Esophagus squamous epithelium (tissue), 5 donors: Measurements from ENCODE around the gene KIF17. TPM values are rescaled to one million over a fixed set of nuclear protein-coding genes. Genes with fewer than 3 reads are reported as not detected.

ENCODE experiments used
- DNase-seq: peaks from one replicate; lab custom pipeline; 2025; lab: John Stamatoyannopoulos, UW
- H3K27ac ChIP-seq, 4 donors: fragments of 200-600 bp; sonication (generic); one replicate each; pipeline ENCODE4 v1.5.1; 2016 to 2019; ENCODE audit warnings: mild to moderate bottlenecking in 1 of 4
- H3K27me3 ChIP-seq, 4 donors: fragments of 200-600 bp; sonication (generic); 1 replicate in 3 of 4; 2 replicates in 1 of 4; pipeline versions ENCODE4 v1.5.1 to v1.6.0; 2017 to 2021; ENCODE audit warnings: antibody characterized with exemption in 1 of 4
- H3K36me3 ChIP-seq, 3 donors: fragments of 200-600 bp; sonication (generic); one replicate each; pipeline ENCODE4 v1.5.1; 2016 to 2019
- H3K4me1 ChIP-seq, 3 donors: fragments of 200-600 bp; sonication (generic); one replicate each; pipeline ENCODE4 v1.5.1; 2017 to 2019
- H3K4me3 ChIP-seq, 4 donors: fragments of 200-600 bp; sonication (generic); 1 replicate in 3 of 4; 2 replicates in 1 of 4; pipeline ENCODE4 v1.5.1; 2016 to 2019; ENCODE audit warnings: mild to moderate bottlenecking in 2 of 4, moderate library complexity in 1 of 4
- H3K9me3 ChIP-seq, 3 donors: fragments of 200-600 bp; sonication (generic); one replicate each; pipeline ENCODE4 v1.5.1; 2016 to 2019
- POLR2A ChIP-seq, 4 donors: fragments of 450-650 bp; IDR thresholded peaks; one replicate each; pipeline ENCODE4 v1.6.1; 2017; ENCODE audit warnings: antibody characterized with exemption in 4 of 4, mild to moderate bottlenecking in 4 of 4, moderate library complexity in 3 of 4
- WGBS, 2 donors: methylation state at CpG; one replicate each; pipeline ENCODE4 v1.1.5; 2018; 5-methylcytosine and 5-hydroxymethylcytosine counted together
- intact Hi-C: fragments of 100-400 bp; cut with DNase I; formaldehyde crosslinking; loops from one replicate; pipeline ENCODE4 v1.15.0; 2022
- total RNA-seq, 4 donors: library from RNA; depleted of rRNA; stranded (reverse); fragments of >200 nt; gene quantifications; one replicate each; pipeline ENCODE4 v1.1.0, GENCODE V29; 2016
- TF ChIP-seq, protein P1 (sequence below), 6 experiments: fragments of 450-650 bp in 4 of 6; fragments of 200-600 bp in 2 of 6; sonication (generic) in 2 of 6; IDR thresholded peaks; one replicate each; pipeline ENCODE4 v1.5.1; 2016 to 2019; ENCODE audit warnings: antibody characterized with exemption in 6 of 6, mild to moderate bottlenecking in 4 of 6, moderate library complexity in 4 of 6
- donor health status: DM: yes; HTN: yes; CAD: no.

Gene KIF17
- total RNA-seq, 4 donors from 2014 or later, result 0.57 to 1.9 (median 0.85) TPM; not detected in 1

DNA sequence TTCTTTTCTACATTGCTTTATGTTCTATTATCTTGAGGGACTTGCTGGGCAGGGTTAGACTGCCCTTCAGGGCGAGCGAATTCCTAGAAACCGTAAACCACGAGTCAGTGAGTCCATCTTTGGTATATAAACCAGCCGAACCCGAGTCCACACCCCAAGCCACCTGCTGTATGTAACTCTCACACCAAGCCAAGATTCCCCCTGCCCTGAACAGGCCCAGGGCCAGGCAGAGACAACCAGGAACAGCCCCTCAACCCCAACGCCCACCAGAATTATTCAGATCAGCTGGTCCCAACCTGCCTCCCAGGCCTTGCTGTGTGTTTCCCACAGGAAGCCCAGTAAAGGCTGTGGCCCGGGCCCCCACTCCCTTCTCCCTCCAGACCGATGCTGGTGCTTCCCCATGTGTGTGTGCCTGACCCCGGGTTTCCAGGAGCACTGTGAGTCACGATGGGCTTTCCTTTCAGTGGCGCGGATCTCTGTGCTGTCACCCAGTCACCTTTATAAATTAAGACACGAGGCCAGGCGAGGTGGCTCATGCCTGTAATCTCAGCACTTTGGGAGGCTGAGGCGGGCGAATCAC, 17.1 kb downstream of the KIF17 start:
- intact Hi-C loops, result no loop called here
- no peak for DNase-seq
- 76 to 78% methylated on average over 13 to 17 of the region's 17 CpGs for WGBS, 2 donors
- no peaks in the 10 kb centered on the region for H3K36me3 ChIP-seq
- H3K27ac ChIP-seq, result no peak overlapping the region
- H3K27me3 ChIP-seq, result no peaks in the 10 kb centered on the region
- no peaks in the 10 kb centered on the region for H3K9me3 ChIP-seq
- peaks cover 4 to 18% (median 12%) of the 10 kb centered on the region in 3 donors for H3K4me1 ChIP-seq
- no peak for TF ChIP-seq POLR2A (IDR thresholded peaks at IDR 0.05)
- TF ChIP-seq, protein P1, sequence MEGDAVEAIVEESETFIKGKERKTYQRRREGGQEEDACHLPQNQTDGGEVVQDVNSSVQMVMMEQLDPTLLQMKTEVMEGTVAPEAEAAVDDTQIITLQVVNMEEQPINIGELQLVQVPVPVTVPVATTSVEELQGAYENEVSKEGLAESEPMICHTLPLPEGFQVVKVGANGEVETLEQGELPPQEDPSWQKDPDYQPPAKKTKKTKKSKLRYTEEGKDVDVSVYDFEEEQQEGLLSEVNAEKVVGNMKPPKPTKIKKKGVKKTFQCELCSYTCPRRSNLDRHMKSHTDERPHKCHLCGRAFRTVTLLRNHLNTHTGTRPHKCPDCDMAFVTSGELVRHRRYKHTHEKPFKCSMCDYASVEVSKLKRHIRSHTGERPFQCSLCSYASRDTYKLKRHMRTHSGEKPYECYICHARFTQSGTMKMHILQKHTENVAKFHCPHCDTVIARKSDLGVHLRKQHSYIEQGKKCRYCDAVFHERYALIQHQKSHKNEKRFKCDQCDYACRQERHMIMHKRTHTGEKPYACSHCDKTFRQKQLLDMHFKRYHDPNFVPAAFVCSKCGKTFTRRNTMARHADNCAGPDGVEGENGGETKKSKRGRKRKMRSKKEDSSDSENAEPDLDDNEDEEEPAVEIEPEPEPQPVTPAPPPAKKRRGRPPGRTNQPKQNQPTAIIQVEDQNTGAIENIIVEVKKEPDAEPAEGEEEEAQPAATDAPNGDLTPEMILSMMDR (IDR thresholded peaks at IDR 0.05), result no peak
- no peak overlapping the region for H3K4me3 ChIP-seq

DNA sequence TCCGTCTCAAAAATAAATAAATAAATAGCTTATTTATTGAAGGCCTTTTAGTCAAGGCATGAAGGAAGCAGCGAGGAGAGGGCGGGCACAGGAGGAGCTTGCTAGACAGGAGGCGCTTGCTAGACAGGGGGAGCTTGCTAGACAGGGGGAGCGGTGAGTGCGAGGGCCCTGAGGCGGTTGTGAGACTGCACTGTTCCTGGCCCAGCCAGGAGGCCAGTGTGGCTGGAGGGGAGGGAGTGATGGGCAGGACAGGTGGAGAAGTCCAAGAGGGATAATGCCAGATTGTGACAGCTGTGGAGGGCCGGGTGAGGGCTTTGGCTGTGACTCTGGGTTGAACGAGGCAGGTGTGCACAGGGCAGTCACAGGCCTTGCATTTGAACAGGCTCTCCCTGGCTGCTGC, 18.2 kb downstream of the KIF17 start:
- H3K36me3 ChIP-seq, result no peaks in the 10 kb centered on the region
- DNase-seq, result no peak
- no peaks in the 10 kb centered on the region for H3K9me3 ChIP-seq
- H3K27ac ChIP-seq, result no peak overlapping the region
- peaks cover 4 to 18% (median 12%) of the 10 kb centered on the region in 3 donors for H3K4me1 ChIP-seq
- intact Hi-C loops, result loop anchor here (5.0 kb wide), 1 partner anchor 493 kb away; no protein-coding TSS in a partner anchor
- no peaks in the 10 kb centered on the region for H3K27me3 ChIP-seq
- no peak for TF ChIP-seq POLR2A (IDR thresholded peaks at IDR 0.05)
- TF ChIP-seq, protein P1 (IDR thresholded peaks at IDR 0.05), result no peak
- H3K4me3 ChIP-seq, result no peak overlapping the region
- WGBS, 2 donors, result 57 to 69% methylated on average over 9 of the region's 9 CpGs

DNA sequence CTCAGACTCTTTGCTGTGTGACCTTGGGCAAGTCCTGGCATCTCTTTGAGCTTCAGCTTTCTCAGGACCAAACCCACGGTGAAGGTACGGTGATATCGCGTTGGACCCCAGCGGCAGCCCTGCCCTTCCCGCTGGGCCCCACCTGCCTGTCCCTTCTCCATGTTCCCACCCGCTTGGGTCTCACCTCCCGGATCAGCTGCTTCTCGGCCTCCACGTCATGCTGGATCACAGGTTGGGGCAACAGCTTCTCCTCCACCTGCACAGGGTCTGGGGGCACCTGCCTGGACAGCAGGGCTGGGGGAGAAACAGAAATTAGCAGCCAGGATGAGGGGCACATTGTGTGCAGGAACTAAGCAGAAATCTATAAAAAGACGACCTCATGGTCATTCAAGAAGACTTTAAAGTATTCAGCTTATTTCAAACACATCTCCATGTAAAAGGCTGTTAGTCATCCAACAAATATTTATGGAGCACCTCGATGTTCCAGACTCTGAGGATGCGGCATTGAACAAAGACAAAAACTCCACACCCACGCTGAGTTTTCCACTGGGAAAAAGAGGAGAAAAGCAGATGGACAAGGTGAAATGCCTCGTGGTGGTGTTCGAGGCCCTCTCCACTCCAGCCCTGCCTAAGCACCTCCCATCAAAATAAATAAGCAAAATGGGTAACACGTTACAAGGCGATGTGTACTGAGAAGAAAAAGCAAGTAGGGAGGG, 19.5 kb downstream of the KIF17 start:
- Histone ChIP-seq H3K4me1 (peaks cover 4 to 18% (median 12%) of the 10 kb centered on the region in 3 donors), H3K36me3 (no peaks in the 10 kb centered on the region), H3K27me3 (no peaks in the 10 kb centered on the region), H3K4me3 (no peak overlapping the region), H3K9me3 (no peaks in the 10 kb centered on the region), H3K27ac (no peak overlapping the region)
- TF ChIP-seq, protein P1 (IDR thresholded peaks at IDR 0.05), result no peak
- TF ChIP-seq POLR2A (IDR thresholded peaks at IDR 0.05), result no peak
- intact Hi-C loops, result loop anchor here (5.0 kb wide), 1 partner anchor 494 kb away; no protein-coding TSS in a partner anchor
- 58 to 81% methylated on average over 8 to 17 of the region's 18 CpGs for WGBS, 2 donors
- no peak for DNase-seq

DNA sequence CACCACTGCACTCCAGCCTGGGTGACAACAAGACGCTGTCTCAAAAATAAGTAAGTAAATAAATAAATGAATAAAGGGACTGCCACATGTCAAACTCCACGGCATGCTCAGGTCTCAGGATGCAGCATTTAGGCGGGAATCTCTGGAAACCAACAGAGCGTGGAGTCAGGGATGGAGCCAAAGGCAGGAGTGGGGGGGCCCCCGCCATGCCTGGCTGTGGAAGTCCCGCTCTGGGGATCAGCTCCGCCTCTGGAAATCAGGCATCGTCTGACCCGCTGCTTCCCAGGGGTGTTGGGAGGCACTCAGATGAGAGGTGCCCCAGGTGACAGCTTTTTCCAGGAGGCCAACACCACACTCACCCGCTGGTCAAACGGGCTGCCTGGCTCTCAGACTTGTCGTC, 20.2 kb downstream of the KIF17 start:
- no peaks in the 10 kb centered on the region for H3K27me3 ChIP-seq

More for the DNA sequence above, 20.2 kb downstream of the KIF17 start:
- 78 to 84% methylated on average over 9 to 11 of the region's 12 CpGs for WGBS, 2 donors
- Histone ChIP-seq H3K36me3 (no peaks in the 10 kb centered on the region), H3K27ac (no peak overlapping the region), H3K4me1 (peaks cover 4 to 18% (median 12%) of the 10 kb centered on the region in 3 donors), H3K9me3 (no peaks in the 10 kb centered on the region), H3K4me3 (no peak overlapping the region)
- TF ChIP-seq, protein P1 (IDR thresholded peaks at IDR 0.05), result no peak
- no peak for TF ChIP-seq POLR2A (IDR thresholded peaks at IDR 0.05)
- intact Hi-C loops, result loop anchor here (5.0 kb wide), 1 partner anchor 495 kb away; no protein-coding TSS in a partner anchor
- DNase-seq, result no peak
